Lower leg skin (tissue), 3 donors: ENCODE measurements around the gene CLEC2D.
"Not testable (repeated sequence)": the region's sequence is repeated elsewhere in the genome, so short reads cannot be mapped to it uniquely, and the experiment has no call there.

ENCODE experiments used
- CTCF ChIP-seq, 3 donors: fragments of 450-650 bp; IDR thresholded peaks; one replicate each; pipeline ENCODE4 v1.5.1; 2016; ENCODE audit warnings: antibody characterized with exemption in 3 of 3, mild to moderate bottlenecking in 3 of 3, moderate library complexity in 2 of 3
- POLR2A ChIP-seq, 2 donors: fragments of 450-650 bp; IDR thresholded peaks; one replicate each; pipeline ENCODE4 v1.6.1; 2016 to 2017; ENCODE audit warnings: antibody characterized with exemption in 2 of 2, mild to moderate bottlenecking in 1 of 2, moderate library complexity in 1 of 2

DNA sequence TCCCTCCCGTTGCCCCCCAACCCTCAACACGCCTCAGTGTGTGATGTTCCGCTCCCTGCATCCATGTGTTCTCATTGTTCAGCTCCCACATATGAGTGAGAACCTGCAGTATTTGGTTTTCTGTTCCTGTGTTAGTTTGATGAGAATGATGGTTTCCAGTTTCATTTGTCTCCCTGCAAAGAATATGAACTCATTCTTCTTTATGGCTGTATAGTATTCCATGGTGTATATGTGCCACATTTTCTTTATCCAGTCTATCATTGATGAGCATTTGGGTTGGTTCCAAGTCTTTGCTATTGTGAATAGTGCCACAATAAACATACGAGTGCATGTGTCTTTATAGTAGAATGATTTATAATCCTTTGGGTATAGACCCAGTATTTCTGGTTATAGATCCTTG, 13.0 kb downstream of the CLEC2D start:
- not testable (repeated sequence) for TF ChIP-seq CTCF, POLR2A (IDR thresholded peaks at IDR 0.05)
